GM18868 (cell line): ENCODE results near the gene GRIK2.

Source experiments
- ATAC-seq: cut with Tn5 transposase; IDR thresholded peaks from one replicate; pipeline ENCODE4 v1.9.1; 2021; ENCODE audit warnings: mild to moderate bottlenecking, moderate library complexity; ENCODE audit not compliant: unreplicated experiment

GRIK2 gene

DNA sequence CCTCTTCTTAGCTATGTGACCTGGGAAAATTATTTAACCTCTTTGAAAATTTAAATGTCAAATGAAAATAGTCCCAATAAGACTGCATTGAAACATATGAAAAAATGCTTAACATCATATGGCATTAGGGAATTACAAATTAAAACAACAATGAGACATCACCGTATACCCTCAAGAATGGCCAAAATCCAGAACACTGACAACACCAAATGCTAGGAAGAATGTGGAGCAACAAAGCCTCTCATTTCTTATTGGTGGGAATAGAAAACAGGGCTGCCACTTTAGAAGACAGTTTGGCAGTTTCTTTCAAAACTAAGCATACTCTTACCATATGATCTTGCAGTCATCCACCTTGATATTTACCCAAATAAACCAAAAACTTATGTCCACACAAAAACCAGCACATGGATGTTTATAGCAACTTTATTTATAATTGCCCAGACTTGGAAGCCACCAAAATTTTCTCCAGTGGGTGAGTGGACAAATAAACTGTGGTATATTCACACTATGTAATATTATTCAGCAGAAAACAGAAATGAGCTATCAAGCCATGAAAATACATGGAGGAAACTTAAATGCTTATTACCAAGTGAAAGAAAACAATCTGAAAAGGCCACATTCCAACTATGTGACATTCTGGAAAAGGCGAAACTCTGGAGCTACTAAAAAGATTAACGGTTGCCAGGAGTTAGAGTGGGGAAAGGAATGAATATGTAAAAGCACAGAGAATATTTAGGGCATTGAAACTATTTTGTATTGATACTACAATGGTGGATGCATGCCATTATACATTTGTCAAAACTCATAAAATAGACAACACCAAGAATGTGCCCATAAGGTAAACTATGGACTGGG lies 459.9 kb downstream of the GRIK2 start:
- ATAC-seq: no peak

DNA sequence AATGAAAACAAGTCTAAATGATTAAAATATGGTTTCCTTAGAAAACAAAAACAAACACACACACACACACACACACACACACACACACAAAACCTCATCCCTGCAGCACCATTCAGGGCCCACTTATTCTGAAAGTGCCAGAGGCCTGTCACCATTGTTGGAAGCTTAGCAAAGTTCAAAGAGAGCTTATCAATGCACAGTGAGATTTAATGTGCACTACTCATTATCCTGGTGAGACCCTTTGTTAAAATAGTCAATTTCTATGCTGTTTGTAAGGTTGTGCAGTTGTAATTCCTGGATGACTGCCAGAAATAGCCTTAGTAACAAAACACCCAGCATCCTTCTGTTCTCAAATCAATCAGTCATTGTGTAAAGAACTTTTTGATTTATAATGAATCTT lies 482.9 kb downstream of the GRIK2 start:
- no peak for ATAC-seq

DNA sequence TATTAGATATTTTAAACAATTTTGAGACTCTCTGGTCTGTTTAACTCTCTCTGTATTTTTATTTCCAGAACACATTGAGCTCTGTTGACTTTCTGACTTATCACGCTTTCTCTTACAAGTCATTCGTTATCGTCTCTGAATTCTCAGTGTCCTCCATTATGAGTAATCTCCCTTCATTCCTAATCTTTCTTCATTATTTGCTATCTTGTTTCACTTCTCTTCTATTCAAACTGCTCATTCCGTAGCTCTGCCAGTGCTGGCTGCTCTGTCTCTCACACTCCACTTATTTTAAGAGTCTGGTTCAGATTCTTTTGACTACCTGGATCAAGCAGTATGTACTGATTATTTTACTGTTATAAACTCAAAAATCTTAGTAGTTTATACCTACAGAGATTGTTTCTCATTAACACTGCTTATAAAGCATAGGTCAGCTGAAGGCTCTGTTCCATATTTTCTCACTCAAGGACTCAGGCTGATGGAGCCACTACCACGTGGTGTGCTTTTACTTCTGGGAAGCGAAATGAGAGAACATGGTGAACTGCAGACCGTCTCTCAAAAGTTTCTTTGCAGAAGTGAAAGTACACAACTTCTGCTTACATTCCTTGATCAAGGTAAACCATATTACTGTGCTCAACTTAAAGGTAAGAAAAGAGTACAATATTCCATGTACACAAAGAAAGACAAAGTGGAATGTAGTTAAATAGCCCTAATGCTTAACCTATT lies 485.2 kb downstream of the GRIK2 start:
- ATAC-seq: peak; percentile 81

DNA sequence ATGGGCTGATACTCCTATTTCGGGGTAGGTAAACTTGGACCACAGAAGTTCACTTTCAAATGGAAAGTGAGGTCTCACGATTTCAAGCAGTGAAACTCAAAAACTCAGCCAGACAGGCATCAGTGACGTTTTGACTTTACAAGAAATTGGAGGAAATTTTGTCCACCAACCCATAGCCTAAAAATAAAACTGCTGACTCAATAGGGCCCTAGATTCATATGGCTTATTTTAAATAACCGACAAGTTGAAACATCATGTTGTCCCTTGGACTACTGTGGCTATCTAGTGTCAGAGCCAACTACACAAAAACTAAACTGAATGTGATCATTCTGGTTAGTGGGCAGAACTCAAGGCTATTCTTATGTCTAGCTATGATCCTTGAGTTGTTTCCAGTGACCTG lies 486.3 kb downstream of the GRIK2 start:
- ATAC-seq: peak; percentile 52

DNA sequence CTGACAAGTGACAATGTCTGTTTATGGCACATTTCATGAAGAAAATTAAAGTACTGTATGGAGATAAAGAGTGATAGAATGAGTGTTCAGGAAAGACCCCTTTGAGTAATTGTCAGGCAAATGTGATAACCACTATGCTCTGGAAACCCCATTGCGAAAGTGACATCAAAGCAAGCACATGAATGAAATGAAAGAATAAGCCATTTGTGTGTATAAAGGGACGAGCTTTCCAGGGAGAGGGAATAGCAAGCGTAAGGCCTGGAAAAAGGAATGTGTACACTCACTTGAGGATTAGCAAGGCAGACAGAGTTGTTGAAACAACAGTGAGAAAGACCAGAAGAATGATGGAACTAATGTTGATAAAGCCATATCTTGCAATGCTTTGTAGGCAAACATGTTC lies 490.0 kb downstream of the GRIK2 start:
- ATAC-seq: peak; percentile 35

DNA sequence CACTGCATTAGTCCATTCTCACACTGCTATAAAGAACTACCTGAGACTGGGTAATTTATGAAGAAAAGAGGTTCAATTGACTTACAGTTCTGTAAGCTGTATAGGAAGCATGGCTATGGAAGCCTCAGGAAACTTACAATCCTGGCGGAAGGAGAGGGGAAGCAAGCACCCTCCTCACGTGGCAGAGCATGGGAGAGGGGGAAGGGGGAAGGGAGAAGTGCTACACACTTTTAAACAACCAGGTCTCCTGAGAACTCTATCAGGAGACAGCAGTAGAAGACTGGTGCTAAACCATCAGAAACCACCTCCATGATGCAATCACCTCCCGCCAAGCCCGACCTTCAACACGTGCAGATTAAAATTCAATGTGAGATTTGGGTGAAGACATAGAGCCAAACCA lies 494.0 kb downstream of the GRIK2 start:
- ATAC-seq: no peak

DNA sequence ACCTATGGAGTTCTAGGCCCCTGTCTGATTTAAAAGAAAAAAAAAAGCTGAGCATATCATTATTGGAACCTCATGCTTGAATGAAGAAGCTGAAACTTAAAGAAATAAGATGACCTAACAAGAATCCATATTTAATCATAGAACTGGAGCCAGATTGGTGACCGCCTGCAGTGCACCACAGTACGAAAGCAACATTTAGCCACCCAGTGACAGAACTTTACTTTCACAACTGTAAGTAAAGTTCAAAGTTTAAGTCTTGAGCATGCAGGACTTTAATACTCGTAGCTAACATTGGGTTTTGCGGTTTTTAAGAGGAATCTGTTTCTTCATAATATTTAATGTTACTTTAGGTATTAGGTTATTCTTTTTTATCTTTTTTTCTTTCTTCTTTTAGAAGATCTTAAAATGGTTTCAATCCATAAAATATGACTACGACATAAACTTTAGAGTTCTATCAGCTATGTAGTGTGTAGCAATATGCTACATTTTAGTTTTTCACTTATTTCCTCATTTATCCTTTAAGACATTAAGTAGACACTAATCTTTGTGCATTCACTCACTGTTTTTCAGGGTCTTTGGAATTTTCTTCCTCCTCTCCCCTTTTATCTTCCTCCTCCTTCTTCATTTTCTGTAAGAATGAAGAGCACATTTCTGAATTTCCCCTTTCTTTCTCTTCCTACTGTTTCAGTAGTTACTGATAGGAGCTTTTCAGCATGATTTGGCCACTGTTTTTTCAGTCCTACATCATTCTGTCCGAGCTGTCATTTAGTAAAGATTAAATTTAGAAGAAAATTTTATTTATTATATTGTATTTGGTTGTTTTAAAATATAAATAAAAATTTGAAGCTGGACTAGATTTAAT lies 514.1 kb downstream of the GRIK2 start:
- no peak for ATAC-seq

DNA sequence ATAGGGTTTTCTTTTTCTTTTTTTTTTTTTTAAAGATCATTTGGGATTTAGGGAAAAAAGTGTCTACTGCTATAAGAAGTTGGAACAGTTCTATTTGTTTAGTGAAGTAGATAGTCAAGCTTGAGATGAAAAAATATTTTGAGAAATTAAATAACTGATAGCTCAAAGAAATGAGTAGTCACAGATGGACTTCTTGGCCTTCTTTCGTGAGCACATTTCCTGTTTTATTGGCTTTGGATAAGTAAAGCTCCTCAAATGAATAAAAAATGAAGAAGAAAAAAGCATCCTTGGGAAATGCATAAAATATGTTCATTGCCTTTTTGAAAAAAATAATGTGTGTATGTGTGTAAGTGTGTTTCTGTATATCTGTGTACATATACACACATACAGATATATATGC lies 515.9 kb downstream of the GRIK2 start:
- no peak for ATAC-seq

DNA sequence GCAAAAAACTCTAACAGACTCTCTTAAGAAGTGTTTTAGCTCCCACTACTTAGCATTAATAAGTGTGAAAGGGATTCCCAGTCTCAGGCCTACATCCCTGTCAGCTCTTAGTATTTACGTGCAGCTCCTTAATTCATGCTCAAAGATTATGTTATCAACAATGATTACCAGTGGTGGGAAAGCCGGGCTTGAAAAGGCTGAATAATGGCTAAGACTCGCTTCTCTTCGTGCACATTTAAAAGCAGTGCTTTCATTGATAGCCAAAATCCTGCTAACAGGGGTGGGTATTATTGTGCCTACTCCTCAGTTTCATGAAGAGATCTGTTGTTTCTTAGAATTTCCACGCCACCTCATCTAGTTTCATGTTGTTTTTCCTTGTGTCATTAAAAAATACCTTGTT lies 518.8 kb downstream of the GRIK2 start:
- ATAC-seq: no peak

DNA sequence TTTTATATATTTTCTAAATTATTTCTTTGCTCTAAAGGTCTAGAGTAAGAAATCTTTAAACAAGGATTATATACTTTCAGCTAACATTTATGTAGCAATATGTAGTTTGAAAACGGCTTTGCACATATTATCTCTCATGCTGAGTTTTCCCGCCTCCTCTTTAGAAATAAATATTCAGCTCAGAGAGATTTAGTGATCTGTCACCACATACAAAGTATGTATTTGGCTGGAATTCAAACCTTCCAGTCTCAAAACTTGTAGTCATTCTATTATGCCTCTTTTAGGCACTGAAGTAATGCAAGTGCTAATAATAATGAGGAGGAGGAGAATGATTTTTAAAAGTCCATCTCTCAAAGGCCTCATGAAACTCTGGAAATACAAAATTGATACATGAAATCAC lies 525.0 kb downstream of the GRIK2 start:
- no peak for ATAC-seq

DNA sequence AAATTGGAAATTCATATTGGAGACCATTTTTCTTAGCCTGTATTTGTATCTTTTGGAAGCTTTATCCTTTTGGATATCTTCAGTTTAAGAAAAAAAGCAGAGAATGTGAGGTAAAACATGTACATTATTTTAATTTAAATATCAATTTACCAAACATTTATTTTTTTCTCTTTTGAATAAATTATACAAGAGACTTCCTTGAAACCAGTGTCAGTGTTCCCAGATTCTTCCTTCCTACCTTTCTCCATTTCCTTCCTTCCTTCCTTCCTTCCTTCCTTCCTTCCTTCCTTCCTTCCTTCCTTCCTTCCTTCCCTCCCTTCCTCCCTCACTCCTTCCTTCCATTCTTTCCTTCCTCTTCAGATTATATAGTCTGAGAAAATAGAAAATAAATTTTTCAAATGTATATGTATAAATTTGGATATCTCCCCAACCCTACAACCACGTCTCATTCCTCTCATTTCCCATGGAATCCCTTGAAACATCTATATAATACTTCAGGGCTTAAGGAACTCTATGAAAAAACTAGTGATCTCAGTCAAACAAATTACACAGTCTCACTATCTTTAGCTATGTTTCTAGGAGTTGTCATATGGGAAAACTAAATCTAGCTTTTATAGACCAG lies 528.4 kb downstream of the GRIK2 start:
- no peak for ATAC-seq

DNA sequence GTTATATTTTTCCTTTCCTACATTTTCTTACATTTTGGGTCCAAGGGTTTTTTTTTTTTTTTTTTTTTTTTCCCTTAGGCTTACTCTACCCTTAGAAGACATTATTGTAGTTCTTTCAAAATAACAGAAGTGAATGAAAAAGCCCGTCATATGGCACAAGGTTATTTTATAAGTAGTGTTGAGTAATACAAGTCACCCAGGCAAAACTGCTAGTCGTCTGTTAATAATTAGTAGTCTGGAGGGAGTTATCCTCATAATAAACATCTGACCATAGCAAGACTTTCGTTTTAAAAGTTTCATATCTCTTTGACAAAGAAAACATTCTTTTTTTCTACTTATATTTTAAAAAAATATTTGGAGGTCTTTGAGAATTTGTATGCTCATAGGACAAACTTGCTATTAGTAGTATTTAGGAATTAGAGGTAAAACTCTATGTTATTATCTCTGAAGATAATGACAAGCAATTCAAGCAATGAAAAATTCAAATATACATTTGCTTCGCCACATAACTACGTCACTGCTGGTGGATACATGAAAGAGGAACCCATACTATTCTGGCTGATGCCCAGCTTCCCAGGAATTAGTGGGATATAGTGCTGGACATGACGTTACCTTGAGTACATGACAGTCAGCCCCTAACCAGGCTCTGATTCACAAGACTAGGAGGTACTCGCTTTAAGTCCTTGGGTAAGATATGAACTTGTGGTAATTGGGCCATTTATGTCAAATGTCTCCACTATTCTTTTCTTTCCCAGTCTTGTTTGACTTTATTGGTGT lies 532.8 kb downstream of the GRIK2 start:
- no peak for ATAC-seq

DNA sequence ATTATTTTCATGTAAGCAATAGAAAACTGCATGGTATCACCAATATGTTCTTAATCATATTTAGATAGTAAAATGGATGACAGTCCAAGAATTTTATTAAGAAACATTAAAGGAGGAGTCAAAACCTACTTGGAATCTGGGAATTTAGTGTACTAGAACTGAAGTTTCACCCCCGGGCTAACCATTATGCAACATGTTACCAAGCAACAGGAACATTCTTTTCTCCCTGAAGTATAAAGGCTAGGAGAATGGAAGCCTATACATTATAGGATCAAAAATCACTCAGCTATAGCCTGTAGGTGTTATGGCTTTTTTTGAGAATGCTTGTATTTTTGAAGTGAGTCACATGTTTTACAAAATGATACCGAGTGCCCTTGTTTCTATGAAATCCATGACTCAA lies 538.3 kb downstream of the GRIK2 start:
- ATAC-seq: no peak

DNA sequence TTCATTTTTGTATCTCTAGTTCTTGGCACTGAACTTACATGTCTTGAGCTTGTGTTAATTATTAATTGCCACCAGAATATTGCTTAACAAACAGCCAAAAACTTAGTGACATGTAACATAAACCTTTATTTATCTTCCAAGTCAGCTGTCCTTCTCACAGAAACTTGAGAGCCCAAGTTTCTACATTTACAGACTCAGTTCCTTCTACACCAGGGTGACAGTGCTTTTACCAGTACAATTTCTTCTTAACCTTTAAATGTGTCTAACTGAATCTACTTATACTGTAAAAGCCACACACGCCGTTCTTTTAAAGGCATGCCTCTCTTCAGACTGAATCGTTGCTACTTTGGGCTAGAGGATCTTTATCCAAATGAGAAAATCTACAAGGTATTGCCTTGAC lies 539.2 kb downstream of the GRIK2 start:
- no peak for ATAC-seq

DNA sequence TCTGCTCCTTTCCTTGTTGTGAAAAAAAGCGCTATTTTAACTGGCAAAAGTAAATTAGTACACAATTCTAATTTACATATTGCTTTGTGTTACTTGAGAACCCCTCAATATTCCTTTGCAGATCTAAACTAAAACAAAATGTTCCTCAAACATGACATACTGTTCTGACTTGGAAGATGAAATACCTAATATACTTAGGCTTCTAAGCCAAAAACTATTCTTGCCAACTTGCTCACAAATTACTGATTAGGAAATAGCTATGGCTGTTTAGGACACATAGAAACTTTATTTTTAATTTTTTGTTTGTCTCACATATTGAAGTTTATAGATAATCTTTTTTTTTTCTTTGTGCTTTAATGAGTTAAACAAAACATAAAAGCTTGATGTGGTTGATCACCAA lies 542.2 kb downstream of the GRIK2 start:
- ATAC-seq: no peak

DNA sequence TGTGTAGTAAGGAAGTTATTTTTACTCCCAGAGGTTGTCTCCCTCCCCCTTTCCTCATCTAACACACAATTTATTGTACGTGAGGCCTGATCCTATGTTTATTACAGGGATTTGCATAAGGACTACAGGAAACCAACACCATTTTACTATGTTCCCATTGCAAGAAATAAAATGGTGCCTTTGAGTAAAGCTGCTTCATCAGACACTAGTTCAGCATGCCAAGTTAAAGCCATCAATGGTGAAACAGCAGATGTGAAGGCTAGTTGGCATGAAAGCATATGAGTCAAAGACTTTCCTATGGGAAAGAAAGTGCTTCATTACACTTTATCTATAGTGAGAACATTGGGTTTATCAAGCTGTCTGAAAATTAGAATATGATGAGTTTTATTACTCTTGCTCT lies 543.0 kb downstream of the GRIK2 start:
- no peak for ATAC-seq

DNA sequence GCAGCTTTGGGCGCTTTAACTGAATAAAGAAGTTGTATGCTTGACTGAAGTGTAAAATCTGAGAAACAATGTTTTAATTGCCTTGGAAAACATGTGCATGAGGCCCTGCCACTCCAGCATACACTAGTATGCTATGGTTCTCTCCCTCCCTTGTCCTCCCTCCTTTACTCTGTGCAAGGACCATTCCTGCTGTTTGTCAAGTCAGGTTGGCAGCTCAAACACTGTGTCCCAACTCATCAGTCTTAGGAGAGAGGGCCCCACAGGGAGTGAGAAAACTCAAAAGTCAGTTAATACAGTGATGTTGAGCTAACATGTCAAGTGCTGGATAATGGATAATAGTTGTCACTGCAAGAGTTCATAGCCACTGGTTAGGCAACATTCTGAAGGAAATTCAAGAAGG lies 543.6 kb downstream of the GRIK2 start:
- no peak for ATAC-seq

DNA sequence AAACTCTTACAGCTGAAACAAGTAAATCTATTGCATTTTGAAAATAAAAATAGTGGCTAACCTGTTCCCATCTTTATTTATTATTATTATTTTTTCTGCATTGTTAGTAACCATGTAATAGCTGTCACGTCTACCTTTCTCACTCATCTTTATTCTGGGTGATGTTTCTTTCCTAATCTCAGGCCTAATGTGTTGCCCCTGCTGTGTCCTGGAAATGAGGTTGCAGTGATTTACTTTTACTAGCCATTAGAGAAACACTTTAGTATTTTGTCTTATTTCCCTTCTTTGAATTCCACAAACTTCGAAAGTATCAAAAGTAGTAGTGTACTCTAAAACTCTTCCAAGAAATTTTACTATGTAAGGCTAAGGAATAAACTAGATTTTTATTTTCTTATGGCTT lies 546.9 kb downstream of the GRIK2 start:
- no peak for ATAC-seq

DNA sequence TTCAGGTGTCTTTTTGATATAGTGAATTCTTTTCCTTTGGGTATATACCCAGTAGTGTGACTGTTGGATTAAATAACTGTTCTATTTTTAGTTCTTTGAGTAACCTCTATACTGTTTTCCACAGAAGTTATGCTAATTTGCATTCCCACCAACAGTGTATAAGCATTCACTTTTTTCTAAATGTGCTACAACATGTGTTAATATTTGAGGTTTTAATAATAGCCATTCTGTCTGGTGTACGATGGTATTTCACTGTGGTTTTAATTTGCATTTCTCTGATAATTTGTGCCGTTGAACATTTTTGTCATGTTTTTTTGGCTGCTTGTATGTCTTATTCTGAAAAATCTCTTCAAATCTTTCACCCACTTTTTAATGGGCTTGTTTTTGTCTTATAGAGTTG lies 563.5 kb downstream of the GRIK2 start:
- ATAC-seq: no peak

DNA sequence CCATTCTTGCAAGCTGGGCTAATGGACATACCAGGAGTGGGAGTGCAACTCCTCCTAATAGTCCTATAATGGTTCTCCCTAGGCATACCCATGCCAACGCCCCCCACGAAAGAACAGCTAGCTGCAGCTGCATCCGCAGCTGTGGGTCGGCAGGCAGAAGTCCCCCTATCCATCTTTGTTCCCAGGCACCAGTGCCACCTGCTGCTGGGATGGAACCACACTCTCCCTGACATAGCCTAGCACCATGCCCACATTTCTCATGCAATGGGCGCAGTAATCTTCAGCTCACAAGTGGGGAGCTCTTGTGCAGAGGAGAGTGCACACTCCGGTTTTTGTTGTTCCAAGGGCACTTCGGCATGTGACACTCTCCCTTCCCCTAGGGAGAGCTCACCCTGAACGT lies 567.8 kb downstream of the GRIK2 start:
- no peak for ATAC-seq
